GM21447 (cell line): ENCODE measurements around the gene TRIP10.
"Not testable (repeated sequence)": the region's sequence is repeated elsewhere in the genome, so short reads cannot be mapped to it uniquely, and the experiment has no call there.

ENCODE experiments used
- ATAC-seq: cut with Tn5 transposase; IDR thresholded peaks from one replicate; pipeline ENCODE4 v1.9.1; 2021; ENCODE audit not compliant: unreplicated experiment

The TRIP10 gene

GRCh38 chr19:6793973-6794372 lies 54.5 kb downstream of the TRIP10 start:
- ATAC-seq, result no peak

GRCh38 chr19:6794686-6795431 lies 55.4 kb downstream of the TRIP10 start:
- no peak for ATAC-seq

GRCh38 chr19:6796278-6796677 lies 56.8 kb downstream of the TRIP10 start:
- no peak for ATAC-seq

- ATAC-seq, result no peak
Observed at GRCh38 chr19:6797646-6798045, 58.2 kb downstream of the TRIP10 start.

GRCh38 chr19:6800160-6800790 lies 60.8 kb downstream of the TRIP10 start:
- not testable (repeated sequence) for ATAC-seq

- peak; percentile 8 for ATAC-seq
Observed at GRCh38 chr19:6800991-6801484, 61.6 kb downstream of the TRIP10 start.
